Natural killer cell (primary cell): ENCODE measurements around the gene CPB1. TPM values are rescaled to one million over a fixed set of nuclear protein-coding genes. Genes with fewer than 3 reads are reported as not detected.

Experiments used
- ATAC-seq, 3 donors: fragments of 150-1000 bp in 2 of 3; fragments of 200-7000 bp in 1 of 3; cut with Tn5 transposase; 1 replicate in 1 of 3; 2 replicates in 2 of 3; pipeline ENCODE4 v1.10.0; 2021; ENCODE audit warnings: mild to moderate bottlenecking in 2 of 3, moderate library complexity in 2 of 3
- DNase-seq, 2 donors: peaks; one replicate each; pipeline versions ENCODE4 v3.0.0 to v3.0.0-alpha.2; 2013 to 2021; ENCODE audit warnings: mixed read lengths in 1 of 2
- H3K27ac ChIP-seq: one replicate; pipeline ENCODE4 v1.5.1; 2013; ENCODE audit warnings: mild to moderate bottlenecking, low read length
- H3K27me3 ChIP-seq: one replicate; pipeline ENCODE4 v1.6.1; 2013; ENCODE audit warnings: low read length; ENCODE audit not compliant: control insufficient read depth, insufficient read depth
- H3K36me3 ChIP-seq: one replicate; pipeline ENCODE4 v1.6.1; 2013; ENCODE audit warnings: low read length; ENCODE audit not compliant: control insufficient read depth, insufficient read depth
- H3K4me1 ChIP-seq: one replicate; pipeline ENCODE4 v1.6.1; 2013; ENCODE audit warnings: low read length; ENCODE audit not compliant: control insufficient read depth, insufficient read depth
- H3K4me3 ChIP-seq: one replicate; pipeline ENCODE4 v1.5.1; 2013; ENCODE audit warnings: low read length
- H3K9me3 ChIP-seq: one replicate; pipeline ENCODE4 v1.6.1; 2013; ENCODE audit warnings: low read length; ENCODE audit not compliant: control insufficient read depth, insufficient read depth
- H3K27ac Mint-ChIP-seq, 2 donors: one replicate each; pipeline ENCODE4 v1.8.0; 2022; ENCODE audit warnings: mild to moderate bottlenecking in 2 of 2, mixed read lengths in 2 of 2, moderate library complexity in 1 of 2
- H3K27me3 Mint-ChIP-seq, 2 donors: one replicate each; pipeline ENCODE4 v1.8.0; 2022; ENCODE audit warnings: low read depth in 2 of 2, mixed read lengths in 2 of 2
- H3K36me3 Mint-ChIP-seq: one replicate; pipeline ENCODE4 v1.8.0; 2022; ENCODE audit warnings: mixed read lengths
- H3K4me1 Mint-ChIP-seq, 2 donors: one replicate each; pipeline ENCODE4 v1.8.0; 2022; ENCODE audit warnings: mixed read lengths in 2 of 2
- H3K4me3 Mint-ChIP-seq: one replicate; pipeline ENCODE4 v1.8.0; 2022; ENCODE audit warnings: mild to moderate bottlenecking, moderate library complexity, mixed read lengths
- H3K9me3 Mint-ChIP-seq, 2 donors: one replicate each; pipeline ENCODE4 v1.8.0; 2022; ENCODE audit warnings: mixed read lengths in 2 of 2
- WGBS: methylation state at CpG from one replicate; pipeline ENCODE4 v1.1.7; 2013; ENCODE audit warnings: missing lambda C conversion rate; ENCODE audit not compliant: insufficient coverage; 5-methylcytosine and 5-hydroxymethylcytosine counted together
- intact Hi-C: fragments of 100-400 bp; cut with micrococcal nuclease; formaldehyde crosslinking; loops from one replicate; pipeline ENCODE4 v1.14.2; 2022
- total RNA-seq, 4 donors: library from RNA; stranded (reverse); fragments of 120-200 nt in 1 of 4; gene quantifications; one replicate each; pipeline versions ENCODE4 v1.2.3 to v1.2.4, GENCODE V29; 2013 to 2022
- TF ChIP-seq, protein P1 (sequence below): fragments of 200-600 bp; IDR thresholded peaks from one replicate; pipeline ENCODE4 v1.8.0; 2022; ENCODE audit warnings: antibody characterized with exemption

CPB1 gene
- total RNA-seq, 3 donors from 2014 or later (not counting 1 experiment from before 2014, with no cell fraction given), result not detected

DNA sequence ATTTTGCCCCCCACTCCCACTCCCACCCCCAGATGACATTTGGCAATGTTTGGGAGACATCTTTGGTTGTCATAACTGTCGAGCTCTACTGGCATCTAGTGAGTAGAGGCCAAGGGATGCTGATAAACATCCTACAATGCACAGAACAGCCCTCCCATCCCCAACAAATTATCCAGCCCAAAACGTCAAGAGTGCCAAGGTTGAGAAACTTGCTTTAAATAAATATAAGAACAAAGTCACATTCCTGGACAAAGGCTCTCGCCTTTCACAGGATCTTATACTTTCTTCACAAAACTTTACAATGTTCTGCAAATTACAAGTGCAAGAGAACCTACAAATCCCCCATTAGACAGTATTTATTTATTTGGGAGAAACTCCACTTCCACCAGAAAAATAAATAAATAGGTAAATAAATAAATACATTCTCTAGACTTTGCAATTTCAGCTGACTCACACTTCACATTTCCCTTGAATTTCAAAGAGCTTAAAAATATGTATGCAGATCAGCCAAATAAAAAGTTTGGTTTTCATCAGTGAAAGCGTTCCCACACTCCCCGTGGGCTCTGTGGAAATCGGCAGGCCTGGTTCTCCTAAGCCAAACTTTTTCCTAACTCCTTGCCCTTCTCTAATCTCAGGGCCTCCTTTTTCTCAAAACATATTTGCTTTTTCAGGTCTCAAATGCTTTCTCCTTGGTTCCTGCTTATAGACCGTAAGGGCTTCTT, 24.8 kb downstream of the CPB1 start:
- H3K9me3 ChIP-seq, result no peaks in the 10 kb centered on the region
- intact Hi-C loops, result no loop called here
- Mint-ChIP-seq H3K9me3 (no peaks in the 10 kb centered on the region), H3K36me3 (no peaks in the 10 kb centered on the region), H3K27me3 (peaks cover 7 to 13% of the 10 kb centered on the region in 2 donors), H3K27ac (no peak overlapping the region), H3K4me1 (no peaks in the 10 kb centered on the region), H3K4me3 (no peak overlapping the region)
- no peak overlapping the region for H3K27ac ChIP-seq
- ATAC-seq (no peak), DNase-seq (no peak)
- no peaks in the 10 kb centered on the region for H3K27me3 ChIP-seq
- no peaks in the 10 kb centered on the region for H3K36me3 ChIP-seq
- no peaks in the 10 kb centered on the region for H3K4me1 ChIP-seq
- 92% methylated on average over 7 of the region's 7 CpGs for WGBS
- no peak overlapping the region for H3K4me3 ChIP-seq
- TF ChIP-seq, protein P1, sequence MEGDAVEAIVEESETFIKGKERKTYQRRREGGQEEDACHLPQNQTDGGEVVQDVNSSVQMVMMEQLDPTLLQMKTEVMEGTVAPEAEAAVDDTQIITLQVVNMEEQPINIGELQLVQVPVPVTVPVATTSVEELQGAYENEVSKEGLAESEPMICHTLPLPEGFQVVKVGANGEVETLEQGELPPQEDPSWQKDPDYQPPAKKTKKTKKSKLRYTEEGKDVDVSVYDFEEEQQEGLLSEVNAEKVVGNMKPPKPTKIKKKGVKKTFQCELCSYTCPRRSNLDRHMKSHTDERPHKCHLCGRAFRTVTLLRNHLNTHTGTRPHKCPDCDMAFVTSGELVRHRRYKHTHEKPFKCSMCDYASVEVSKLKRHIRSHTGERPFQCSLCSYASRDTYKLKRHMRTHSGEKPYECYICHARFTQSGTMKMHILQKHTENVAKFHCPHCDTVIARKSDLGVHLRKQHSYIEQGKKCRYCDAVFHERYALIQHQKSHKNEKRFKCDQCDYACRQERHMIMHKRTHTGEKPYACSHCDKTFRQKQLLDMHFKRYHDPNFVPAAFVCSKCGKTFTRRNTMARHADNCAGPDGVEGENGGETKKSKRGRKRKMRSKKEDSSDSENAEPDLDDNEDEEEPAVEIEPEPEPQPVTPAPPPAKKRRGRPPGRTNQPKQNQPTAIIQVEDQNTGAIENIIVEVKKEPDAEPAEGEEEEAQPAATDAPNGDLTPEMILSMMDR, result no peak

GRCh38 chr3:148853076-148853475, 25.5 kb downstream of the CPB1 start:
- Mint-ChIP-seq H3K36me3 (no peaks in the 10 kb centered on the region), H3K27ac (no peak overlapping the region), H3K9me3 (no peaks in the 10 kb centered on the region), H3K27me3 (peaks cover 7 to 13% of the 10 kb centered on the region in 2 donors), H3K4me1 (no peaks in the 10 kb centered on the region), H3K4me3 (no peak overlapping the region)
- DNase-seq (no peak), ATAC-seq (no peak)
- Histone ChIP-seq H3K36me3 (no peaks in the 10 kb centered on the region), H3K4me1 (no peaks in the 10 kb centered on the region), H3K9me3 (no peaks in the 10 kb centered on the region), H3K4me3 (no peak overlapping the region), H3K27ac (no peak overlapping the region), H3K27me3 (no peaks in the 10 kb centered on the region)
- TF ChIP-seq, protein P1, result no peak
- intact Hi-C loops, result no loop called here
- WGBS, result 58% methylated on average over 2 of the region's 2 CpGs

DNA sequence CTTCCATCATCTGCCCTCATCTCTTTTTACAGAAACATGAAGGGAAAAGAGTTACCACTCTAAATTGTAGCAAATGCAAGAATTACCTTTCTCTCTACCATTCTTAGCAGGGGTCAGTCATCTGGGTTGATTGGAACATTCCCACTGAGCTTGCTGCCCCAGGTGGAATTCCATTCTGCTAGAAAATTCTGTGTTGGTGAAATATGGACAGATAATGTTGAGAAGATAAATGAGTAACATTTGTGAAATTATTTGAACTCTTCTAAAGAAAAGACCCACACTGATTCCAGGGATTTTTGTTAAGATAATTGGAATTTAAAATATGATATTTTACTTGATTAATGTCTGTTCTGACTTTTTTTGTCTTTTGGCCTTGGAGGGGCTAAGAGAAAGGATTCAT, 26.4 kb downstream of the CPB1 start:
- H3K4me3 Mint-ChIP-seq, result no peak overlapping the region
- Histone ChIP-seq H3K27me3 (no peaks in the 10 kb centered on the region), H3K4me1 (no peaks in the 10 kb centered on the region), H3K9me3 (no peaks in the 10 kb centered on the region), H3K36me3 (no peaks in the 10 kb centered on the region), H3K27ac (no peak overlapping the region), H3K4me3 (no peak overlapping the region)
- peaks cover 7 to 13% of the 10 kb centered on the region in 2 donors for H3K27me3 Mint-ChIP-seq
- DNase-seq, result no peak
- no peak overlapping the region for H3K27ac Mint-ChIP-seq
- H3K9me3 Mint-ChIP-seq, result no peaks in the 10 kb centered on the region
- ATAC-seq, result no peak
- intact Hi-C loops, result no loop called here
- no peaks in the 10 kb centered on the region for H3K36me3 Mint-ChIP-seq
- TF ChIP-seq, protein P1, result no peak
- no peaks in the 10 kb centered on the region for H3K4me1 Mint-ChIP-seq

GRCh38 chr3:148856384-148856783, 28.8 kb downstream of the CPB1 start:
- TF ChIP-seq, protein P1, result no peak
- no peaks in the 10 kb centered on the region for H3K36me3 Mint-ChIP-seq
- H3K9me3 Mint-ChIP-seq, result no peaks in the 10 kb centered on the region
- no peak for ATAC-seq
- H3K27me3 ChIP-seq, result no peaks in the 10 kb centered on the region
- H3K27ac Mint-ChIP-seq, result no peak overlapping the region
- intact Hi-C loops, result no loop called here
- H3K36me3 ChIP-seq, result no peaks in the 10 kb centered on the region
- no peaks in the 10 kb centered on the region for H3K4me1 ChIP-seq
- H3K4me3 ChIP-seq, result no peak overlapping the region
- no peaks in the 10 kb centered on the region for H3K9me3 ChIP-seq
- no peak for DNase-seq
- no peak overlapping the region for H3K4me3 Mint-ChIP-seq
- H3K27ac ChIP-seq, result no peak overlapping the region
- no peaks in the 10 kb centered on the region for H3K4me1 Mint-ChIP-seq
- H3K27me3 Mint-ChIP-seq, result peaks cover 6 to 23% of the 10 kb centered on the region in 2 donors
- 98% methylated on average over 3 of the region's 3 CpGs for WGBS
